ENCODE results near the gene OPN4.

DNA sequence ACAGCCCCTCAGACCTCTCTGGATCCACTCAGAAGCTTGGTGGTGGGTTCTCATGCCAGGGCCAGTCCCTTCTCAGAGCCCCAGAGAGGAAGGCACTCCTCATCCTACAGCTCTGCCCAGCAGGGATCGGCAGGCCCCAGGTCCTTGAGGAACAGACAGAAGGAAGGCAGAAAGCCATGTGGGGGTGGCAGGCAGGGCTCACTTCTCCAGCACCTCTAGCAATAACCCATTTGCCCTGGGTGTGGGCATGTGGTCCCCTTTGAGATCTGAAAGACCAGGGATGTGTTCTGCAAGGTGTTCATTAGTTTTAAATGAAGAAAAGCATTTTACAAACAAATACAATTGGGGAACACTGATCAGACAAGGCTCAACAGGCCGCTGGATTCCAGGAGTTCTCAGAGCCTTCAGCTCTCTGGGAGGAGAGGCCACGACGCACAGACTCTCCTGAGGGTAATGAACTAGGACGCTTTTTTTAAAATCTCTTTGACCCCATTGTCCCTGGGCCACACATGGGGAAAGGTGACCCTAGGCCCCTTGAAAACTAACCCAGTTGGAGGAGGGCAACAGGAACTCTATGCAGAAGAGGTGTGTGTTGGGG, 54.5 kb downstream of the OPN4 start:
- TF ChIP-seq, protein P1, sequence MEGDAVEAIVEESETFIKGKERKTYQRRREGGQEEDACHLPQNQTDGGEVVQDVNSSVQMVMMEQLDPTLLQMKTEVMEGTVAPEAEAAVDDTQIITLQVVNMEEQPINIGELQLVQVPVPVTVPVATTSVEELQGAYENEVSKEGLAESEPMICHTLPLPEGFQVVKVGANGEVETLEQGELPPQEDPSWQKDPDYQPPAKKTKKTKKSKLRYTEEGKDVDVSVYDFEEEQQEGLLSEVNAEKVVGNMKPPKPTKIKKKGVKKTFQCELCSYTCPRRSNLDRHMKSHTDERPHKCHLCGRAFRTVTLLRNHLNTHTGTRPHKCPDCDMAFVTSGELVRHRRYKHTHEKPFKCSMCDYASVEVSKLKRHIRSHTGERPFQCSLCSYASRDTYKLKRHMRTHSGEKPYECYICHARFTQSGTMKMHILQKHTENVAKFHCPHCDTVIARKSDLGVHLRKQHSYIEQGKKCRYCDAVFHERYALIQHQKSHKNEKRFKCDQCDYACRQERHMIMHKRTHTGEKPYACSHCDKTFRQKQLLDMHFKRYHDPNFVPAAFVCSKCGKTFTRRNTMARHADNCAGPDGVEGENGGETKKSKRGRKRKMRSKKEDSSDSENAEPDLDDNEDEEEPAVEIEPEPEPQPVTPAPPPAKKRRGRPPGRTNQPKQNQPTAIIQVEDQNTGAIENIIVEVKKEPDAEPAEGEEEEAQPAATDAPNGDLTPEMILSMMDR (IDR thresholded peaks at IDR 0.05): no peak
- no peak for TF ChIP-seq POLR2A (IDR thresholded peaks at IDR 0.05)

All from transverse colon (tissue), 3 donors.